ENCODE results near the gene EHBP1L1. TPM values are rescaled to one million over a fixed set of nuclear protein-coding genes. Genes with fewer than 3 reads are reported as not detected.

The EHBP1L1 gene
- total and polyA plus RNA-seq, 2 of the 13 experiments (the other 11 are each of a cell fraction or from before 2014, with no cell fraction given) = 8.3 to 10.6 TPM

- no peak for TF ChIP-seq ZNF670 (CRISPR knock-in tag; IDR thresholded peaks at IDR 0.05; ENCODE audit: borderline replicate concordance)
- TF ChIP-seq XRCC5 (optimal IDR thresholded peaks at IDR 0.05; ENCODE audit: low read length) = peak; percentile 26
- TF ChIP-seq ZNF329 (CRISPR knock-in tag; IDR thresholded peaks at IDR 0.05; ENCODE audit: low read depth) = no peak
- no peak for TF ChIP-seq JARID2 (CRISPR knock-in tag; IDR thresholded peaks at IDR 0.05; ENCODE audit: insufficient replicate concordance)
- no peak for TF ChIP-seq ZNF816 (CRISPR knock-in tag; IDR thresholded peaks at IDR 0.05; ENCODE audit: borderline replicate concordance)
- peak; percentile 91 for TF ChIP-seq ZMYM3 (CRISPR knock-in tag; IDR thresholded peaks at IDR 0.05)
- TF ChIP-seq MATR3 (CRISPR knock-in tag; IDR thresholded peaks at IDR 0.05) = no peak
- TF ChIP-seq ZMYM4 (CRISPR knock-in tag; IDR thresholded peaks at IDR 0.05) = peak; percentile 45; the same call in 1 of the 2 replicates
- TF ChIP-seq TRAFD1 (CRISPR knock-in tag; IDR thresholded peaks at IDR 0.05; ENCODE audit: borderline replicate concordance) = no peak
- TF ChIP-seq SMYD3 (CRISPR knock-in tag; IDR thresholded peaks at IDR 0.05) = no peak
- no peak for TF ChIP-seq RARG (CRISPR knock-in tag; IDR thresholded peaks at IDR 0.05; ENCODE audit: low read depth)
- TF ChIP-seq ZBTB25 (CRISPR knock-in tag; IDR thresholded peaks at IDR 0.05) = peak; percentile 84; the same call in 1 of the 2 replicates
- no peak for TF ChIP-seq SRSF9 (IDR thresholded peaks at IDR 0.05; ENCODE audit: borderline replicate concordance, insufficient read depth, low read depth, low read length, poor library complexity, severe bottlenecking)
- no peak for TF ChIP-seq PHB2 (IDR thresholded peaks at IDR 0.05; ENCODE audit: partially characterized antibody)
- TF ChIP-seq ZSCAN30 (CRISPR knock-in tag; IDR thresholded peaks at IDR 0.05) = no peak
- no peak for TF ChIP-seq ETS1 (CRISPR knock-in tag; IDR thresholded peaks at IDR 0.05)
- peak; percentile 15 for TF ChIP-seq ZEB1 (IDR thresholded peaks at IDR 0.05; ENCODE audit: insufficient replicate concordance, low read depth)
- no peak for TF ChIP-seq ZNF660 (CRISPR knock-in tag; IDR thresholded peaks at IDR 0.05; ENCODE audit: borderline replicate concordance, low read depth)
- no peak for TF ChIP-seq ZNF597 (CRISPR knock-in tag; IDR thresholded peaks at IDR 0.05)
- no peak for TF ChIP-seq ZNF34 (CRISPR knock-in tag; IDR thresholded peaks at IDR 0.05; ENCODE audit: borderline replicate concordance)
- no peak for TF ChIP-seq PLRG1 (conservative IDR thresholded peaks at IDR 0.05)
- peak; percentile 16; the same call in 1 of the 2 replicates for TF ChIP-seq SP5 (CRISPR knock-in tag; IDR thresholded peaks at IDR 0.05; ENCODE audit: borderline replicate concordance, low read depth)
These were observed 1.6 kb upstream of the EHBP1L1 start (continued) for GRCh38 chr11:65574109-65574810.

Data from HepG2 (cell line).